ENCODE measurements around the gene MSANTD1.

MSANTD1 gene

DNA sequence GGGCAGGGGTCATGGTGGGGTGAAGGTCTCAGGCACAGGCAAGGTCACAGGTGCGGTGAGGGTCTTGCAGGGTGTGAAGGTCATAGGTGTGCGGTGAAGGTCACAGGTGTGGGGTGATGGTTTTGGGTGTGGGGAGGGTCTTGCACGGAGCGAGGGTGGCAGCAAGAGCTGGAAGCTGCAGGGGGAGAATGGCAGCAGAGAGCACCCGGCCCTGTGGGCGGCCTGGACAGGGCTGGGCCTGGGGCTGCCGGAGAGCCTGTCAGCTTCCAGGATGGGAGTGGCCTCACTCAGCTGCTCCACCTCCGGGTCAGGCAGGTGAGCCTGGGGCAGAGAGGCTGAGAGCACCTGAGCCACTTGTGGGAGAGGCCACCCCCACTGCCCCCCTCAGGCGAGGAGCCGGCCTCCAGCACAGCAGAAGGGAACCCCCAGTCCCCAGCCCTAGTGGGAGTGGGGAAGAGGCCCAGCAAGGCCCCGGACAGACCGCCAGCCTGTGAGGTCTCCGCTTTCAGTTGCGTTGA lies 1.5 kb downstream of the MSANTD1 start:
- no peak for DNase-seq

DNA sequence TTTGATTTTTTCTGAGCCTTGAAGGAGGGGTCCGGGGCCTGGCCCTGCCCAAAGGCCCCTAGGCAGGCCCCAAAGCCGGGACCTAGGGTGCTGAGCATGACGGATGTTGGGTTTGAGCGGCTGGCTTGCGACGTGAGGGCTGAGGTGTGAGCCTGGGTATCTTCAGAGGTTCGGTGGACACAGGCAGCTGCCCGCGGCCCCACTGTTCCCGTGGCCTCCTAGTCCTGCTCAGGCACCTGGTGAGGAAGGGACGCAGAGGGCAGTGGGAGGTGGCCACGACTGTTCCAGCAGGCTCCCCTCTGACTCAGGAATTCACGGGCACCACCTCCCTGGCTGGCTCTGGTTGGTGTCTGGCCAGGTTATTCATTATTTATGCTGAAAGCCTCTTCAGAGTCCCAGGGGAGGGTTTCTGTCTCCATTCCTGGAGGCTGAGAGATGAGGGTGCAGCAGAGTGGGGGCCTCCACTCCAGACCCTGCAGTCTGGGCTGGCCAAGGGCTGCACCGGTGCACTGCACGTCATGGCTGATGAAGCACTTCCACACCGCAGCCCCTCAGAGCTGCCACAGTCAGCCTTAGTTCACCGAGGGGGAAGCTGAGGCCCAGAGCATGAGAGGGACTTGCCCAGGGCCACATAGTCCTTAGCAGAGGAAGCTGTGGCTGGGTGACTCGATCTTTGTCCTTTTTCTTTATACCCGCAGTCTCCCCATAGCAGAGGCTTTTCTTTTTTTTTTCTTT lies 2.2 kb downstream of the MSANTD1 start:
- DNase-seq: no peak

DNA sequence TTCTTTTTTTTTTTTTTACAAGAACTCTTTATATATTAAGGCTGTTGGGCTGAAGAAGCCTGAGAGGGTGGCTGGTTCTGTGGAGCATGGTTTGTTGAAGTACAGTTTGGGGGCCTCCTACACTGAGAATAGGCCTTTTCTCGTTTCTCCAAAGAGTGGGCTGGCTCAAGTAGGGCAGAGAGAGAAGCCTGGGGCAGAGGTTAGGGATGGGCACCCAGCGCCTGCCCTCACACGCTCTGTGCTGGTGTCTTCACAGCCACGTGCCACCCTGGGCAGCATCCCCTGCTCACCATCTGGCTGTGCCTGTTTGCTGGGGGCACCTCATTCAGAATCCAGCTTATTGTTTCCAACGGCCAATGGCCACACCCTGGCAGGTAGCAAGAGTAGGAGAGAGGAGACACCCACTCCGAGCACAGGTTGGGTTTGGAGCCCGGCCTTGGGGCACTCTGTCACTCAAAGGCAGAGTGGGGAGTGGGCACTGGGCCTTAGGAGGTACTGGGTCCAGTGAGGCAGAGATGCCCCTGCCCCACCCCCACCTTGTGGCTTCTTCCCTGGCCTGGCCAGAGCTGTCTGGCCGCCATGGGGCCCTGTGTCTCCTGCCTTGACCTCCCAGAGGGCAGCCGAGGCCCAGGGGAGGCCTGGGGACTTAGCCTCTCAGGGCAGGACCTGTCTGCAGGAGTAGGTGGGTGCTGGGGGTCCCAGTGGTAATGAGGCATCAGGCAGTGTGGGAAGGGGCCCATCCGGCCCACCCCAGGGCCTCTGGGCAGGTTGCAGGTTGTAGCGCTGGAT lies 2.9 kb downstream of the MSANTD1 start:
- DNase-seq: no peak

DNA sequence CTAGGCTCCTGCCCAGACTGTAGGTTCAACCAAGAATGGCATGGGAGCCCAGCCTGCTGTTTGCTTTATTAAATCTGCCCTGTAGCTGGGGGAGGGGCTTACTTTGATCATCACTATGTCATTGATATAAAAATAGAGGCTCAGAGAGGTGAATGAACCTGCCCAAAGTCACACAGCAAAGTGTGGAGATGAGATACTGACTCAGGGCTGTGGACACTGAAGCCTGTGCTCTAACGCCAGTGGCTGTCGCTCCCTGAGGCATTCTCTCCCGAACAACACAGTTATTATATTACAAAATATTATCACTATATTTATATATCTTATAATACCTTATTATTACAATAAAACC lies 3.5 kb downstream of the MSANTD1 start:
- DNase-seq: no peak

DNA sequence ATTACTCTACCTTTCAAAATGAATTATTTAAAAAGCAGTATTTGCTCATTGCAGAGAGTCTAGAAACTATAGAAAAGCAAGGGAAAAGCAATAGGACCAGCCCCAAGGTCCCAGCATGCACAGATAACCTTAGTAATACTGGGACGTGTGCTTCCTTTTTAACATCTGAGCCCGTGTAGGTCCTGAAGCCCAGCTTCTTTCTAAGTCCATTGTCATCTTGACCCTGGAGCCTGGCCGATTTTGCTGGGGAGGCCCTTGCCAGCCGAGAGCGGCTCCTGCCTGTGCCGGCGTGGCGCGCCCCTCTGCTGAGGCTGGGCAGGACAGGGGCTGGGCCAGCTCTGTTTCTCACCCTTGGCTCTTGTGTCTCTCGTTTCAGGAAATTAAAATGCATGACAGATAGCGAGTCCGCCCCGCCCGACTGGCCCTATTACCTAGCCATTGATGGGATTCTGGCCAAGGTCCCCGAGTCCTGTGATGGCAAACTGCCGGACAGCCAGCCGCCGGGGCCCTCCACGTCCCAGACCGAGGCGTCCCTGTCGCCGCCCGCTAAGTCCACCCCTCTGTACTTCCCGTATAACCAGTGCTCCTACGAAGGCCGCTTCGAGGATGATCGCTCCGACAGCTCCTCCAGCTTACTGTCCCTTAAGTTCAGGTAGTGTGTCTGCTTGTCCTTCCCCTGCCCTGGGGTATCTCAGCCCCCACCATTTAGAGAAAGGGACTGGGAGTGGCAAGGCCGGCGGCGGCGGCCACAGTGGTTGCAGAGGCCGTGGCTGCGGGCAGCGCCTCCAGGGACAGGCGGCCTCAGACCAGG lies 4.1 kb downstream of the MSANTD1 start:
- no peak for DNase-seq

DNA sequence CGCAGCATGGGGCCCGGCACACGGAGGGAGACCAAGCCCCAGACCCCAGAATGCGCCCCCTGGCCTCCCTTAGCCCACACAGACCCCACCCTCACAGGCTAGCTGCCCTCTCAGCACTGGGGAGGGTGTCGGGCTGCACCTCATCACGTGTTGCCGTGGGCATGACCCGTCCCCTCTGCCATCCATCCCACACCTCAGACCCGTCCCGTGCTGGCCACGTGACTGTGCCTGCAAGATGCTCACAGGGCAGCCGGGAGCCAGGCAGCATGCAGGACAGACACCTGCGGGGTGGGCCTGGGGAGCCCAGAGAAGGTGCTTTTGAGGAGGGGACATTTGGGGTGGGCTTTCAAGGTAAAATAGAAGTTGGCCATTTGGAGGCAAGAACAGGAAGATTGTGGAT lies 4.8 kb downstream of the MSANTD1 start:
- DNase-seq: no peak

DNA sequence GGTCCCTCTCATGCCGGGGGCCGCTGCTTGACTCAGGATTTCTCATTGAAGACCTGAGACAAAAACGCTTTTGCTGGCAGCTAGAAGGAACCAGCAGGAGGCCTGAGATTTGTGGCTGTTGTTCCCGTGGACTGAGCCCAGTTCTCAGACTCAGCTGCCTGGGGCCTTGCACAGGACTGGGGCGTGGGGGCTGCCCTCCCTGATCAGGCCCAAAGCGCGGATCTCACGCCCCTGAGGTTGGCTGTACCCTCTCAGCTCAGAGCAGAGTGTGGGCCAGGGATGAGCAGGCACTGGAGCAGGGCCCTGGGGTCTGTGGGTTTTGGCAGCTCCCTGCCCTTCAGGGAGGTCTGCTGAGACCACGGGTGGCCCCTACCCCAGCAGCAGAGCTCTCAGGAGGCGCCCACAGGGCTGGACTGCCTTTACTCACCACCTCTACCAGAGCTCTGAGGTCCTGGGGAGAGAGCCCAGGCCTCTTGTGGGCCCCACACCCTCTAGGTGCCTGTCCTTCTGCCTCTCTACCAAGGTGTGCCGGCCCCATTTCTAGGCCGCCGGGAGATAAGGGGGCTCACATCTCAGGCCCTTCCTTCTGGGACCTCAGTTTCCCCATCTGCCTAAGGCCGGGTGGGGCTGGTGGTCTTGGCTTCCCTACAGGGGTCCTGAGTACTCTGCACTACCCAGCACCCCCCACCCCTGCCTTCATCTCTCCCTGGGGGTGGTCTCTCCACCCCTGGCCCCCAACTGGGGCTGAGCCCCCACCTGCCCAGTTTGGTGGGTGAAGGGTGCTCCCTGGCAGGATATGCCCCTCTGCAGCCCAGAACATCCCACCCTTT lies 5.6 kb downstream of the MSANTD1 start:
- DNase-seq: no peak

DNA sequence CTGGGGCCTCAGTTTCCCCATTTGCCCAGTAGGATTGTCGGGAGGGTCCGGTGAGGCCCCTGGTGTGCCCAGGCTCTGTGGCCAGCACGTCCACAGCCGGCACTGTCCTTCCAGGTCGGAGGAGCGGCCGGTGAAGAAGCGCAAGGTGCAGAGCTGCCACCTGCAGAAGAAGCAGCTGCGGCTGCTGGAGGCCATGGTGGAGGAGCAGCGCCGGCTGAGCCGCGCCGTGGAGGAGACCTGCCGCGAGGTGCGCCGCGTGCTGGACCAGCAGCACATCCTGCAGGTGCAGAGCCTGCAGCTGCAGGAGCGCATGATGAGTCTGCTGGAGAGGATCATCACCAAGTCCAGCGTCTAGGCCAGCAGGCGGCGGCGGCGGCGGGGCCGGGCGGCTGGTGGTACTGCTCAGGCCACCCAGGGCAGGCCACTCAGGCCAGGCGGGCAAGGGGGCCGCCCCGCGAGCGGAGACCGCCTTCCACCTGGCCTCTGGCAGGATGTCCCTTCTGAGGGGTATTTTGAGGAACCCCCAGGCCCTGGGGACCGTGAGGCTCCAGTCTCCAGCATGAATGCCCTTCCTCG lies 6.7 kb downstream of the MSANTD1 start:
- DNase-seq: no peak

DNA sequence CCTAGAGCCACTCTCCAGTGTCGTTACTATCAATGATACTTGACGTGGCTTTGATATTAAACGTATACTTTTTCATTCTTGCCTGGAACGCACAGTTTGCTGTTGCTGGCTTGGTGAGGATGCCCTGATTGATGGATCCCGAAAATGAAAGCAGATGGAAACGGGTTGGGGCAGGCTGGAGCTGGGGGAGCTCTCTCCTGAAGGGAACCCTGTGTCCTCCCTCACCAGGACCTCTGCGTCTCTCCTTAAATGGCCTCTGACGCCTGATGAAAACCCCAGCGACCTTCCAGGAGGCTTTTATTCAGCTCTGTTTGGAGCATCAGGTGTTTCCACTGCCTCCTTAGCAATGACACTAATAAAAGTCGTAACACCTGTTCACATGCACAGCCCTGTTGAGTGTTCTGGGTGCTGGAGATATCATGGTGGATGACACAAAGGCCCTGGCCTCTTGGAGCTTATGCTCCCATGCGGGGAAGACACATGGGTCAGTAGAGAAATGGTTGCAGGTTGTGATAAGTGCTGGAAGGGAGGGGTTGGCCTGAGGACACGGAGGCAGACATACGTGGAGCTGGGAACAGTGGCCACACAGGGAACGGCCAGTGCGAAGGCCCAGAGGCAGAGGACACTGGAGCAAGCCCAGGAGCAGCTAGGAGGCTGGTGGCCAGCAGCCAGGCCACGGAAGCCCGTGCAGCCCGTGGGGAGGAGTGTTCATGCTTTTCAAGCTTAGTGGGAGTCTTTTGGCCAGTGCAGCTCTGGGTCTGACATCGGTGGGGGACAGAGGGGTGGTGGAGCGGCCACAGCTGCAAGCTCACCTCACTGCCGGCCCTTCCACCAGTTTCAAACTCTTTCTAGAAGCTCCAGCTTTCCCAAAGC lies 7.5 kb downstream of the MSANTD1 start:
- DNase-seq: no peak

DNA sequence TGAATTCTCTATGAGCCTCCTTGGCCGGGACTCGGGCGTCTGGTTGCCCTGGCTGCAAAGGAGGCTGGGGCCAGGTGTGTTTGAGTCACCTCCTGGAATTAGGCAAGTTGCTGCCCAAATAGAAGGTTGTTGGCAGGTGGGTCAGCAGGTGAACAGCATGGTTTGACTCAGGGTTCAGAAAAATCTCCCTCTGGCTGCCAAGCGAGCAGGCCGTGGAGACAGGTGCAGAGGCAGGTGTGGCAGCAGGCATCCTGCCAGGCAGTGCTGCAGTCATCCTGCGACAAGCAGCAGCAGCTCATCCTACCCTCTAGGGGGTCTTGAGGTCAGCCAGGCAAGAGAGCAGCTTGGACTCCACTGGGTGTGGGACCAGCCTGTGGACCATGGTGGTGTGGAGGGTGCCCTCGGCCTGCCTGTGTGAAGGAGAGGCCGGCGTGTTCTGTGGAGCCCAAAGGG lies 8.2 kb downstream of the MSANTD1 start:
- no peak for DNase-seq

DNA sequence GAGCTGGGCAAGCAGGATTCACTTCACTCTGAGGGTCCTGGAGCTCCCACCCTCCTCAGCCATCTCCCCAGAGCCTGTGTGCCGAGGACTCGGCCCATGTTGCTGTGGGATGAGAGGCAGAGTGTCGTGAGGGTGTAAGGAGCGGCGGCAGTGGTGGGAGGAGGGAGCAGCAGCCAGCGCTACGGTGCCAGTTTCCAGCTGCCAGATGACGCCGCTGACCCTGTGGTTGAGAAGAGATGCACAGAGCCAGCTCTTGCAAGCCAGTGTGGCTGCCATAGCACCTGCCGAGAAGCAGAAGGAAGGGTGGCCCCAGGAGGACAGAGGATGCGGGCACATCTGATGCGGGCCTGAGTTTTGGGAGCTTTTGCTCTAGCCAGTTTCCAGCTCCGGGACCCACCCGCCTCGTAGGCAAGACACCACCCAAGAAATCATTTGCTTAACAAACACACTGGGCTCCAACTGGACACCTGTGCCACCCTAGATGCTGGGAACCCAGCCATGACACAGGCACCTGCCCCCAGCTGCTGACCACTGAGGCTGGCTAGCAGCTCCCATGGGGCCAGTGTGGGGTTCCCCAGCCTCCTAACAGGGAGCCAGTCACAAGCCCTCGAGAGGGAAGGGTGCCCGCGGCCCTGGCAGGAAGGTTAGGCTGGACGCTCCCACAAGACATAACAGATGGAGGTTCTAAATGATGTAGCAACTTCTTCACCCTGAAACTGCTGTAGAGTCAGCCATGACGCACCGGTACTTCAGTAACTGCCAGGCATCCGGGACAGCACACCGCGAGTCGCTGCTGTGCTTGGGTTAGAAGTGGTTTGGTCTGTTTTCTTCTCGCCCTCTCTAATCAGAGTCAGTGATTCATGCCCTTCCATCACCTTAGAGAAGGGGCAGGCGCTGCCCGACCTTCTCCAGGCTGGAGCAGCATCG lies 8.9 kb downstream of the MSANTD1 start:
- no peak for DNase-seq

DNA sequence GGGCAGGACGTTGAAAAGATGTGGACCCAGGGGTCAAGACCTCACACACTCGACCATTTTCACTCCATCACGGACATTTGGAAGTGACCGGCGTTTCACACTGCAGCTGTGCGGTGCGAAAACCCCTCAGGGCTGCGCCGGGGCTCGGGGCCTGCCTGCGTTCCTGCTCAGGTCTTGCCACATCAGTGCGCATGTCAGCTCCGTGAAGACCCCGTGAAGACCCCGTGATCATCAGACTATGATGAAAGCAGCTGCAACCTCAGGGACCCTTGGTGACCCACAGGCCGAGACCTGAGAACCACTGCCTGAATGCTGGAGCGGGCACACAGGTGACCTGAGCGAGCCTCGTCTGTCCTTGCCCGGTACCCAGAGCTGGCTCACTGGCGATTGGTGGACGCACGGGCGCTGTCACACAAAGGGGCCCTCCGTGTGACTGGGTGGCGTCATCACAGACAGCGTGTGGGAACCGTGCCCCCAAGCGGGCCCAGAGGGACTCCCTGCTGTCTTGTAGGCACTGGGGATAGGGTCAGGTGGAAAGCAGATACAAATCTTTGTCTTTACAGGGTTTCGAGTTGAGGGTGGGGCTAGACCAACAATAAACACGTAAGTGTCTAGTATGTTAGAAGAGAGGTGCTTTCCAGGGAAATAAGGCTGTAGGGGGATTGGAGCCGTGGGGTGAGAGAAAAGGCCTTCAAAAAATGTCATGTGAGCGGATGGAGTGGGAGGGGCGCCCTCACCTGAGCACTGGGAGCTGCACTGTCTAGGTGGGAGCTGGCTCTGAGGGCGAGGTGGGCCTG lies 12.7 kb downstream of the MSANTD1 start:
- DNase-seq: no peak

DNA sequence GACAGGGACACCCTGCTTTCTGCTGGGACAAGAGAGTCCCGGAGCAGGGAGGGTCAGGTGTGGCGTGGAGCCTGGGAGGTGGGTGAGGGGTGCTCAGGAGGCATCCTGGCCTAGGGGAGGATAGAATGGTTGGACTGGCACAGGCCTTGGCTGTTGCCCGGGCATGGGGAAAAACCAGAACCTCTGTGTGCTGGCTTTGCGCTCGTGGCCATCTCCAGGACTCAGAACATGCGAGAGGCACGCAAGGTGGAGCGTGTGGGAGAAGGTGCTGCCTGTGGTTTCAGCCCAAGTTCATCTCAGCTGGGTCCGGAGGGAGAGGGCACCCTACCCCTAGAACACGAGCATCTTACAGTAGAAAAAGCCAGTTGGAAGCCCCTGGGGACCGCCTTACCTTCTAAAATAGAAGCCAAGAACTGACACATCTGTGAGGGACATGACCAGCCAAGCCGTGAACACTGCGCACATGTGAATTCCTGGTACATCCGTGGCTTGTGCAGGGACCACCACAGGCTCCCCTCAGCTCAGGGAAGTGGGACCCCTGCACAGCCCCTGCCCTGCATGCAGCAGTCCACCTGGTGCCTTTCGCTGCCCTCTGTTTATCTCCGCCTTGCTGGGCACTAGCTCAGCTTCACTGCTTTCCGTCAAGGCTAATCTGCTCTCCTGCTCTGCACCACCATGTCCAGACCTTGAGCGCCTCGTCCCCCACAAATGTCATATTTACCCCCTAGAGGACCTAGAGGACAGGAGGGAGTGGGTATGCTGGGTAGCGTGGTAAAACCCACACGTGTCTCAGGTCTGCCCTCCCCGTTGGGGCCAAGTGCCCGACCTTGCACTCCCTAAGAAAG lies 13.5 kb downstream of the MSANTD1 start:
- DNase-seq: no peak

DNA sequence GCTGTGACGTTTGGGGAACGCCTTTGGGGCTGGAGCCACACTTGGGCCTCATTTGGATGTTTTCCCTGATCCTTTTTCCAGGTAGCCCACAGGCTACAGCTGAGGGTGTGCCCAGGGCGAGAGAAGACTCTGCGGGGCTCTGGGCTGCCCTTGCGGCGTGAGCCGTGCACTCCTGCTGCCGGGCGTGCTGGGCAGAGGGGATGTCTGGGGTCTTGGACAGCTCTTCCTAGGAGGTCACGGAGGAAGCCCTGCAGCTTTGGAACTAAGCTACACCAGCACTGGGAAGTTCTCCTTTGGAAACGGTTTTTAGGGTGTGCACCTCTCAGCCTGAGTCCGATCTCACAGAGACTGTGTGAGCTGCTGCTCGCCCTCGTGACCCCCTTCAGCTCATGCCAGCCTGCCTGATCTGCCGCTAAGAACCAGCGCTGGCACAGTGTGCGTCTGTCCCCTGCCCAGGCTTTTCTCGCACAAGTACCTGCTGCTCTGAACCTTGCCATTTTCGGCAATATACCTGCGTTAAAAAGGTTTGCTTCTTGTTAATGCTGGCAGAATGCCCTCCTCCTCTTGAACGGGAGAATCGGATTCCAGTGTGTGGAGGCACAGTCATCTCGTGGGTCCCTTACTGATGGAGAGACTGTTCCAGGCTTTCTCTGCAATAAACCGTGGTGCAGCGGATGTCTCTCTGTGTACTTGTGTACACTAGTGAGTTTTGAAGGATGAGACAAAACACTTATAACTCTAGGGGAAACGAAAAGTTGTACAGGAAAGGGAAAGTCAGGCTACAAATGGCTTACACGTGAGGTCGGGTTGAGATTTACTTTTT lies 14.3 kb downstream of the MSANTD1 start:
- DNase-seq: no peak

DNA sequence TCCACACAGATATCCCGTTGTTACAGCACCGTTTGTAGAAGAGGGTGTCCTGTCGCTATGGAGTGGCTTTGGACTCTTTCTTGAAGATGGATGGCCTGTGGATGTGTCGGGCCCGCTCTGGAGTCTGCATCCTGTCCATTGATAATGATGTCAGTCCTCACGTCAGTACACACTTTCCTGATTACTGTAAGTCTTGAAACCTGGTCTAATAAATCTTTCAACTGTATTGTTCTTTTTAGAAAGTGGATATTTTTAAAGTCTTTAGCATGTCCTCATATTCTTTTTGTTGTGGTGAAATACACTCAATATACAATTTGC lies 14.9 kb downstream of the MSANTD1 start:
- DNase-seq: no peak

DNA sequence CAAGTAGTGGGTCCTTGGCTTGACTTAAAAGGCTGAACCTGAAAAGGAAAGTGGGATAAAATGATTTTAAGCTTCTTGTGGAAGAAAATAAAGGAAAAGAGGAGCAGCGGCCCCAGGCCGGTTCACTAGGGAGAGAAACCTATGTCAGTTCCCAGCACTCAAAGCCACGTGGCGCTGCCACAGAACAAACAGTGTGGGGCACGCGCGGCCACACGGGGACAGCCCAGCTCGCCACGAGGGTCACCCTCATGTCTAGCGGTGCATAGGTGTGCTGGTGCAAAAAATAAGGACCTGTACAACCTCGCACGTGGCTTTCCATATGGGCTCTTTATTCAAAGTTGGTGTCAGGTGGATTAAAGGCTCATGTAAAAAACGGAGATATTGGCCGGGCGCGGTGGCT lies 17.1 kb downstream of the MSANTD1 start:
- no peak for DNase-seq
